GM12865 (cell line): Measurements from ENCODE around the gene ALKBH3.

Source experiments
- DNase-seq: peaks from one replicate; pipeline ENCODE4 v3.0.0; 2010; ENCODE audit warnings: low read depth
- H3K4me3 ChIP-seq: 2 replicates; pipeline ENCODE4 v1.5.1; 2011; ENCODE audit warnings: mild to moderate bottlenecking, low read depth, low read length, control low read depth
- CTCF ChIP-seq: IDR thresholded peaks from 2 replicates; pipeline ENCODE4 v1.5.1; 2011; ENCODE audit warnings: low read length, control low read depth, low read depth, inconsistent platforms; ENCODE audit not compliant: insufficient read depth; ENCODE audit errors: missing control alignments

The ALKBH3 gene

DNA sequence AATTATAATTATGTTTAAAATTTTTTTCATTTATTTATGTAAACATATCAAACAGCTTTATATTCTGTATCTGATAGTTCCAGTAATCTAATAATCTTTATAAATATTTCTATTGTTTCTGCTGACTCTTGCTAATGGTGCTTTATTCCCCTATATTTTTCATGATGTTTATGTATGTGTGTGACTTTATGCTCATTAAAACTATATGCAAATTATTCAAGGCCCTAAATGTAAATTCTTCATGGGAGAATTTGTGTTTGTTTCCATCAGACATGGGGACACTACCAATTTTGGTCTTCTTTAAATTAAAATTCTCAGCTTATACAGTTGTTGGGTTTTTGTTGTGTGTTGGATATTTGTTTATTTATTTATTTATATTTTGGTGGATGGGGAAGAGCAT is 13.7 kb upstream of the ALKBH3 start:
- TF ChIP-seq CTCF = no peak
- no peak overlapping the region for H3K4me3 ChIP-seq
- no peak for DNase-seq

DNA sequence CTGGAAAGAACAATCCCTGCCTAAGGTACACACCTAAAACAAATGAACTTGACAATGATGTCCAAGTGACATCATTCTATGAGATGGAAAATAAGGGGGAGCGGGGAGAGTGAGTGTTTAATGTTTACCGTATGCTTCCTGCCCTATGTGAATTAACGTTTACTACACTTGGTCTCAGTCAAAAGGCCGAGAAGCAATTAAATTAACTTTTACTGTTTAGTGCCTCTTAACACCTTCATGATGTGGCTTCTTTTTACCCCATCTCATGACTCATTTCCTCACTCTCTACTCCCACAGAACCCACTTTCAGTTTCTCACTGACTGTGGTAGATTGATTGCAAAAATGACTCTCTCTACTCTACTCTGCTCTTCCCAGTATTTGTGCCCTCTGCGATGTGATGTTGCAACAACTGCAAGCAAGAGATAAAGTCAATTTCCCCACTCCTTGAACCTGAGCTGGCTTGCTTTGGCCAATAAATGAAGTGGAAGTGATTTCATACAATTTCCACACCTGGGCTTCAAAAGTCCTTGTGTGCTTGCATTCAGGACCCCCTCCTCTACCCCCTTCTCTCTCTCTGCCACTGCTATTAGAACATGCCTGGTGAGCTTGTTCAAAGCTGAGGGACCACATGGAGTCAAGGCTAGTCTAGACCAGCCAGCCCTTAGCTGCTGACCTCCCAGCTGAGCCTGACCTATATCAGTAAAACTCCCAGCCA is 11.6 kb upstream of the ALKBH3 start:
- no peak overlapping the region for H3K4me3 ChIP-seq
- peak; percentile 78 for DNase-seq
- TF ChIP-seq CTCF = no peak

- H3K4me3 ChIP-seq = no peak overlapping the region
- no peak for DNase-seq
- no peak for TF ChIP-seq CTCF
Observed at GRCh38 chr11:43871051-43871450, 9.6 kb upstream of the ALKBH3 start.

DNA sequence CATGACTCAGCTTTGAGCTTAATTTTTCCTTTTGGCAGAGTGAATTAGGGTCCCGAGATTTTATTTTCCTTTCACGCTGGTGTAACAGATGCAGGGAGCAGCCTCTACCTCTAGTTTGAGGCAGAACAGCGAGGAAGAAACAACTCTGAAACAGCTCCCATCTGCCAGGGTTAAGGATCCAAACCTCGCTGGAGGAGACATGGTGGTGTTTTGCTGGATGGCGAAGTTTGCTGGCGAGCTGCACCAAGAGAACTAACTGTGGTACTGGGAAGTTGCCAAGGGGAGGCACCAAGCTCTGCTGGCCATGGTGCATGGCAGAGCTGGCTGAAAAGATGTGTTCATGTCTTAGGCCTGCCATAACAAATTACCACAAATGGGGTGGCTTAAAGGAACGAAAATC is 7.6 kb upstream of the ALKBH3 start:
- H3K4me3 ChIP-seq = no peak overlapping the region
- DNase-seq = no peak
- no peak for TF ChIP-seq CTCF

- no peak for TF ChIP-seq CTCF
- no peak overlapping the region for H3K4me3 ChIP-seq
- DNase-seq = no peak
Observed at GRCh38 chr11:43874078-43874477, 6.6 kb upstream of the ALKBH3 start.

DNA sequence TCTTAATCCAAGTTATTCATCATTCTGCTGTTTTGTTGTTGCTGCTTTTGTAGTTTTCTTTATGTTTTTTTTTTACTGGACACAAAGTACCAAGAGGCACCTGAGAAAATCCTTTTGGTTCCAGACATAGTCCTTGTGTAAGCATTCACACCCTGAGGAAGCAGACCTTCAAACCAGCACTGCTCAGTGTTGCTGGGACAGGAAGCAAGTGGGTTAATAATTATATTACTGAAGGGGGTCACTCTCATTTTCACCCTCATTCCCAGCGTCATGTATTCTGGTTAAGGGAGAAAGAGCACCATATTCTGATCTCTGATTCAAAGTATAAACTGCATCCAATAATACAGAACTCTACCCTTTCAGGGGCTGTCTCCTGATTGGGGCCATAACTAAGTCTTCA is 5.9 kb upstream of the ALKBH3 start:
- no peak for TF ChIP-seq CTCF
- DNase-seq = no peak
- H3K4me3 ChIP-seq = no peak overlapping the region
